ENCODE measurements around the gene BAD. TPM values are rescaled to one million over a fixed set of nuclear protein-coding genes. Genes with fewer than 3 reads are reported as not detected.

Gene BAD
- total RNA-seq, 1 experiment from 2014 or later, result 48.4 TPM

DNA sequence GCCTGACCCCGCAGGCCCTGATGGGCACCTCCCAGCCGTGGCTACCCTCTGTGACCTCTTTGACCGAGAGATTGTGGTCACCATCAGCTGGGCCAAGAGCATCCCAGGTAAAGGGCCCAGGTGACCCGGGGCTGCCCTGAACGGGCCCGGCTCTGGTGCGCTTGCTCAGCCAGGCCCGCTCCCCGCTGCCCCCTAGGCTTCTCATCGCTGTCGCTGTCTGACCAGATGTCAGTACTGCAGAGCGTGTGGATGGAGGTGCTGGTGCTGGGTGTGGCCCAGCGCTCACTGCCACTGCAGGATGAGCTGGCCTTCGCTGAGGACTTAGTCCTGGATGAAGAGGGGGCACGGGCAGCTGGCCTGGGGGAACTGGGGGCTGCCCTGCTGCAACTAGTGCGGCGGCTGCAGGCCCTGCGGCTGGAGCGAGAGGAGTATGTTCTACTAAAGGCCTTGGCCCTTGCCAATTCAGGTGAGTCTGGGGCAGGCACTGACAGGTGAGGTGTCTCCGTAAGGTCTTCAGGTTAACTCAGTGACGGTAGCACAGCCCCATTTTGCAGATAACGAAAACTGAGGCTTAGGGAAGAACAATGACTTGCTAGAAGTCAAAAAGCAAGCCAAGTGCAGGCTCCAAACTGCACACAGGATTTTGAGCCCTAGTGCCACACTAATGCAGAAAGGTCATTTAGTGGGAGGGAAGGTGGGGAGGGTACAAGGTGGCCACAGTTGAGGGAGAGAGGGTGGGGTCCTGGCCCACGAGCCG lies 30.5 kb upstream of the BAD start:
- no TSS peak for BruUV-seq (replicated peaks)
- Histone ChIP-seq H3K27me3 (replicated peaks; ENCODE audit: insufficient read depth, low read depth, low read length, poor library complexity) (no peaks in the 10 kb centered on the region), H3K36me3 (ENCODE audit: insufficient read depth, low read length, poor library complexity, severe bottlenecking) (peaks cover 18% of the 10 kb centered on the region), H3K9me3 (ENCODE audit: low read depth, low read length, poor library complexity, severe bottlenecking) (no peaks in the 10 kb centered on the region), H3K4me3 (ENCODE audit: low read depth, low read length, poor library complexity, severe bottlenecking) (no peak overlapping the region), H3K27ac (ENCODE audit: low read depth, low read length, poor library complexity, severe bottlenecking) (no peak overlapping the region), H3K4me1 (ENCODE audit: insufficient read depth, low read length, poor library complexity, severe bottlenecking) (peaks cover 15% of the 10 kb centered on the region)
- CTCF ChIA-PET, result no interaction called here
- intact Hi-C loops (cut with micrococcal nuclease; ENCODE audit: unreplicated experiment), result no loop called here
- TF ChIP-seq, protein P1, sequence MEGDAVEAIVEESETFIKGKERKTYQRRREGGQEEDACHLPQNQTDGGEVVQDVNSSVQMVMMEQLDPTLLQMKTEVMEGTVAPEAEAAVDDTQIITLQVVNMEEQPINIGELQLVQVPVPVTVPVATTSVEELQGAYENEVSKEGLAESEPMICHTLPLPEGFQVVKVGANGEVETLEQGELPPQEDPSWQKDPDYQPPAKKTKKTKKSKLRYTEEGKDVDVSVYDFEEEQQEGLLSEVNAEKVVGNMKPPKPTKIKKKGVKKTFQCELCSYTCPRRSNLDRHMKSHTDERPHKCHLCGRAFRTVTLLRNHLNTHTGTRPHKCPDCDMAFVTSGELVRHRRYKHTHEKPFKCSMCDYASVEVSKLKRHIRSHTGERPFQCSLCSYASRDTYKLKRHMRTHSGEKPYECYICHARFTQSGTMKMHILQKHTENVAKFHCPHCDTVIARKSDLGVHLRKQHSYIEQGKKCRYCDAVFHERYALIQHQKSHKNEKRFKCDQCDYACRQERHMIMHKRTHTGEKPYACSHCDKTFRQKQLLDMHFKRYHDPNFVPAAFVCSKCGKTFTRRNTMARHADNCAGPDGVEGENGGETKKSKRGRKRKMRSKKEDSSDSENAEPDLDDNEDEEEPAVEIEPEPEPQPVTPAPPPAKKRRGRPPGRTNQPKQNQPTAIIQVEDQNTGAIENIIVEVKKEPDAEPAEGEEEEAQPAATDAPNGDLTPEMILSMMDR (conservative IDR thresholded peaks at IDR 0.05; ENCODE audit: low read depth, low read length), result no peak
- no peak for TF ChIP-seq EZH2 (IDR thresholded peaks at IDR 0.05; ENCODE audit: borderline replicate concordance, low read depth, low read length, poor library complexity, severe bottlenecking)
- DNase-seq (ENCODE audit: low spot score), result no peak
- POLR2A ChIA-PET (ENCODE audit: low non-redundant PET), result no interaction called here

DNA sequence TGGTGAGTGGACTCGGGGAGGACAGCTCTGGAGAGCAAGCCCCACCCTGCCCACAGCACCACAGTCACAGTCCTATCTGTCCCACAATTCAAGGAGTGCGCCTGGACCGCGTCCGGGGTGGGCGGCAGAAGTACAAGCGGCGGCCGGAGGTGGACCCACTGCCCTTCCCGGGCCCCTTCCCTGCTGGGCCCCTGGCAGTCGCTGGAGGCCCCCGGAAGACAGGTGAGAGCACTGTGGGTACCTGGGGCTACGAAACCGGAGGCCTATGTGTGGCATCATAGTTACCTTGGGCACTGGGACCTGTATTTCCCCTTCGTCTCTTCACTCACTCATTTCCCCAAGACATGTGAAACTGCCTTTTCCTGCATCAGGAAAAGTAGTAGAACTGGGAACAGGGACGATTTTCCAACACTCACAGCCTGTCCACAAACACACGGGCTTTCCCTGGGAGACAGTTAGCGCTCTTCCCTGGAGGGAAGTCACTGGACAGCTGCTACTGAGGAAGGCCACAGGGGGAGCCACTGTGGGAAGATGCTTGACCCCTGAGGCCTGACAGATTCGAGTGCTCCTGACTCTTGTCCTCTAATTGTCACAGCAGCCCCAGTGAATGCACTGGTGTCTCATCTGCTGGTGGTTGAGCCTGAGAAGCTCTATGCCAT lies 29.8 kb upstream of the BAD start:
- POLR2A ChIA-PET (ENCODE audit: low non-redundant PET), result no interaction called here
- H3K27me3 ChIP-seq (replicated peaks; ENCODE audit: insufficient read depth, low read depth, low read length, poor library complexity), result no peaks in the 10 kb centered on the region
- H3K4me3 ChIP-seq (ENCODE audit: low read depth, low read length, poor library complexity, severe bottlenecking), result no peak overlapping the region
- no peak for DNase-seq (ENCODE audit: low spot score)
- no peaks in the 10 kb centered on the region for H3K9me3 ChIP-seq (ENCODE audit: low read depth, low read length, poor library complexity, severe bottlenecking)
- no TSS peak for BruUV-seq (replicated peaks)
- no peak for TF ChIP-seq EZH2 (IDR thresholded peaks at IDR 0.05; ENCODE audit: borderline replicate concordance, low read depth, low read length, poor library complexity, severe bottlenecking)
- TF ChIP-seq, protein P1 (conservative IDR thresholded peaks at IDR 0.05; ENCODE audit: low read depth, low read length), result peak; percentile 20; the same call in 1 of the 2 replicates
- H3K4me1 ChIP-seq (ENCODE audit: insufficient read depth, low read length, poor library complexity, severe bottlenecking), result peaks cover 12% of the 10 kb centered on the region
- no peak overlapping the region for H3K27ac ChIP-seq (ENCODE audit: low read depth, low read length, poor library complexity, severe bottlenecking)
- intact Hi-C loops (cut with micrococcal nuclease; ENCODE audit: unreplicated experiment), result no loop called here
- H3K36me3 ChIP-seq (ENCODE audit: insufficient read depth, low read length, poor library complexity, severe bottlenecking), result peaks cover 18% of the 10 kb centered on the region
- CTCF ChIA-PET, result no interaction called here

DNA sequence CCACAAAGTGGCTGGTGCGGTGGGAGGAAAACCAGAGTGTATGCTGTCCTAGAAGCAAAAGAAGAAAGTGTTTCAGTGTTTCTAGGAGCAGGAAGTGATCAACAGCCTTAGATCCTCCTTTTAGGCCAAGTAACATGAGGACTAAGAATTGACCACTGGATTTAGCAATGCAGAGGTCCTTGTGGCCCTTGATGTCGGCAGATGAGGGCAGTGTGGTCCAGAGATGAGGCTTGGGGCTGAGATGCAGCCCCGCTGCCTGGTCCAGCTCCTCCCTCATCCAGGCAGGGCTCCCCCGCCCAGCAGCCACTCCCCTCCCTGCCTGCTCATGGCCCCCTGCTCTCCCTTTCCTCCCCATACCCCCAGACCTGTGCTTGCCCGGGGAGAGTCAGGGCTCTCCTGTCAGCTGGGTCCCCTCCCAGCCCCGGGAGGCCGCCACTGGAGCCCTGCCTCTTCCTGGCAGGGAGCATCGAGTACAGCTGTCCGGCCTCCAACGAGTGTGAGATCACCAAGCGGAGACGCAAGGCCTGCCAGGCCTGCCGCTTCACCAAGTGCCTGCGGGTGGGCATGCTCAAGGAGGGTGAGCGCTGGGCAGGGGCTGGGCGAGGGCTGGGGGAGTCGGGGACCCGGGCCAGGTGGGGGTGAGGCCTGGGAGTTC lies 29.2 kb upstream of the BAD start:
- Histone ChIP-seq H3K36me3 (ENCODE audit: insufficient read depth, low read length, poor library complexity, severe bottlenecking) (peaks cover 18% of the 10 kb centered on the region), H3K9me3 (ENCODE audit: low read depth, low read length, poor library complexity, severe bottlenecking) (no peaks in the 10 kb centered on the region), H3K27me3 (replicated peaks; ENCODE audit: insufficient read depth, low read depth, low read length, poor library complexity) (no peaks in the 10 kb centered on the region), H3K27ac (ENCODE audit: low read depth, low read length, poor library complexity, severe bottlenecking) (peak overlapping the region; percentile 53), H3K4me1 (ENCODE audit: insufficient read depth, low read length, poor library complexity, severe bottlenecking) (peaks cover 6% of the 10 kb centered on the region), H3K4me3 (ENCODE audit: low read depth, low read length, poor library complexity, severe bottlenecking) (no peak overlapping the region)
- TF ChIP-seq EZH2 (IDR thresholded peaks at IDR 0.05; ENCODE audit: borderline replicate concordance, low read depth, low read length, poor library complexity, severe bottlenecking), result no peak
- TF ChIP-seq, protein P1 (conservative IDR thresholded peaks at IDR 0.05; ENCODE audit: low read depth, low read length), result no peak
- CTCF ChIA-PET, result no interaction called here
- DNase-seq (ENCODE audit: low spot score), result no peak
- POLR2A ChIA-PET (ENCODE audit: low non-redundant PET), result no interaction called here
- intact Hi-C loops (cut with micrococcal nuclease; ENCODE audit: unreplicated experiment), result no loop called here
- no TSS peak for BruUV-seq (replicated peaks)
